K562 (cell line): ENCODE results near the gene BAG2. TPM values are rescaled to one million over a fixed set of nuclear protein-coding genes. Genes with fewer than 3 reads are reported as not detected.

ENCODE experiments used
- ATAC-seq: fragments of 200-7000 bp; cut with Tn5 transposase; 3 replicates; pipeline ENCODE4 v1.9.1; 2020; ENCODE audit warnings: moderate library complexity
- BruUV-seq: library from RNA; stranded (reverse); fragments of 400-500 nt; replicated peaks from 2 replicates; lab custom pipeline; 2021; lab: Mats Ljungman, UMichigan
- CTCF ChIA-PET: fragments of 300-600 bp; formaldehyde crosslinking; extraction: SDS; loops from one replicate; lab custom pipeline; 2021; ENCODE audit warnings: low intra/inter-chr PET ratio; lab: Yijun Ruan, JAX
- POLR2A ChIA-PET: fragments of 300-600, 350-650 bp; sonication (Branson Sonifier 250); formaldehyde crosslinking; extraction: SDS; loops from one replicate; lab custom pipeline; 2021; ENCODE audit warnings: antibody characterized with exemption, inconsistent platforms; lab: Yijun Ruan, JAX
- DNase-seq, 4 experiments: peaks; one replicate each; pipeline versions ENCODE4 v3.0.0 to v3.0.0-alpha.2; 2011 to 2018; ENCODE audit warnings: low spot score in 3 of 4, mixed read lengths in 3 of 4; ENCODE audit errors: extremely low read depth in 1 of 4
- FAIRE-seq: peaks from 2 replicates; lab custom pipeline; 2011; peaks lifted over from hg19 to GRCh38; lab: Jason Lieb, UNC
- H2AFZ ChIP-seq: 2 replicates; pipeline ENCODE4 v1.6.0; 2011; ENCODE audit warnings: low read depth, low read length, control low read depth, inconsistent platforms
- H3K27ac ChIP-seq: fragments of 200-600 bp; 3 replicates; pipeline ENCODE4 v1.8.0; 2011; ENCODE audit warnings: low read depth, mild to moderate bottlenecking, control low read depth, inconsistent platforms, low read length, moderate library complexity, mixed read lengths; ENCODE audit errors: extremely low read depth
- H3K27me3 ChIP-seq, 2 experiments: fragments of 300-600 bp in 1 of 2; 2 replicates in 1 of 2; 3 replicates in 1 of 2; pipeline versions ENCODE4 v1.6.0 to v1.8.0; 2011; ENCODE audit warnings: inconsistent platforms in 2 of 2, low read length in 2 of 2, mild to moderate bottlenecking in 1 of 2, mixed read lengths in 1 of 2, moderate library complexity in 1 of 2; ENCODE audit not compliant: control insufficient read depth in 2 of 2, insufficient read depth in 2 of 2
- H3K36me3 ChIP-seq: fragments of 300-600 bp; 3 replicates; pipeline ENCODE4 v1.8.0; 2011; ENCODE audit warnings: mild to moderate bottlenecking, low read length, inconsistent platforms; ENCODE audit not compliant: control insufficient read depth, insufficient read depth
- H3K4me1 ChIP-seq, 2 experiments: fragments of 200-600 bp in 1 of 2; replicated peaks in 1 of 2; 2 replicates in 1 of 2; 3 replicates in 1 of 2; pipeline versions ENCODE4 v1.5.1 to v1.8.0; 2011; ENCODE audit warnings: inconsistent platforms in 2 of 2, low read length in 2 of 2, mild to moderate bottlenecking in 1 of 2, mixed read lengths in 1 of 2, moderate library complexity in 1 of 2; ENCODE audit not compliant: control insufficient read depth in 2 of 2, insufficient read depth in 2 of 2
- H3K4me2 ChIP-seq: 2 replicates; pipeline ENCODE4 v1.6.1; 2011; ENCODE audit warnings: low read length, control low read depth, inconsistent platforms, mixed read lengths; ENCODE audit not compliant: insufficient read depth
- H3K4me3 ChIP-seq: fragments of 200-600 bp; sonication (generic), shearing (Covaris generic); 2 replicates; pipeline ENCODE4 v1.5.1; 2016; ENCODE audit warnings: control low read depth, inconsistent platforms
- H3K79me2 ChIP-seq: fragments of 200-600 bp; 3 replicates; pipeline ENCODE4 v1.8.0; 2011; ENCODE audit warnings: low read length, inconsistent platforms; ENCODE audit not compliant: control insufficient read depth, insufficient read depth
- H3K9ac ChIP-seq, 2 experiments: 2 replicates each; pipeline versions ENCODE4 v1.6.0 to v1.6.1; 2011; ENCODE audit warnings: low read depth in 2 of 2, low read length in 2 of 2, control low read depth in 1 of 2, inconsistent platforms in 1 of 2, mild to moderate bottlenecking in 1 of 2, mixed read lengths in 1 of 2; ENCODE audit not compliant: insufficient read depth in 1 of 2
- H3K9me1 ChIP-seq: one replicate; pipeline ENCODE4 v1.6.0; 2011; ENCODE audit warnings: inconsistent platforms, mild to moderate bottlenecking, low read length, moderate library complexity; ENCODE audit not compliant: control insufficient read depth, insufficient read depth
- H3K9me3 ChIP-seq: replicated peaks from 2 replicates; pipeline ENCODE4 v1.5.1; 2011; ENCODE audit warnings: low read depth, low read length, inconsistent platforms; ENCODE audit not compliant: control insufficient read depth, insufficient read depth
- H4K20me1 ChIP-seq: replicated peaks from 2 replicates; pipeline ENCODE4 v1.6.1; 2011; ENCODE audit warnings: low read length, inconsistent platforms, mixed read lengths; ENCODE audit not compliant: control insufficient read depth, insufficient read depth
- ARID2 ChIP-seq: fragments of 450-650 bp; IDR thresholded peaks from 2 replicates; pipeline ENCODE4 v1.6.1; 2017; ENCODE audit warnings: antibody characterized with exemption, mild to moderate bottlenecking
- CC2D1A ChIP-seq: fragments of 450-650 bp; IDR thresholded peaks from 2 replicates; pipeline ENCODE4 v1.6.1; 2017; ENCODE audit warnings: mild to moderate bottlenecking
- DIDO1 ChIP-seq: fragments of 450-650 bp; IDR thresholded peaks from 2 replicates; pipeline ENCODE4 v1.6.1; 2016; ENCODE audit warnings: low read depth, missing biosample characterization, missing genetic modification characterization
- E2F6 ChIP-seq, 2 experiments: IDR thresholded peaks; 2 replicates each; pipeline ENCODE4 v1.6.1; 2011; ENCODE audit warnings: borderline replicate concordance in 1 of 2, control low read depth in 1 of 2, low read depth in 1 of 2, low read length in 1 of 2, mild to moderate bottlenecking in 1 of 2, mixed read lengths in 1 of 2, moderate library complexity in 1 of 2; ENCODE audit not compliant: insufficient read depth in 1 of 2, insufficient read length in 1 of 2, poor library complexity in 1 of 2, severe bottlenecking in 1 of 2; ENCODE audit errors: extremely low read depth in 1 of 2
- EGR1 ChIP-seq: fragments of 450-650 bp; conservative IDR thresholded peaks from 2 replicates; pipeline ENCODE4 v1.6.1; 2017; ENCODE audit warnings: mild to moderate bottlenecking
- GTF2A2 ChIP-seq: IDR thresholded peaks from 2 replicates; pipeline ENCODE4 v1.6.1; 2016; ENCODE audit warnings: mild to moderate bottlenecking, missing genetic modification characterization, missing compliant biosample characterization
- MECOM ChIP-seq: fragments of 250-450 bp; sonication (Bioruptor Pico); IDR thresholded peaks from 2 replicates; pipeline ENCODE4 v1.8.0; 2022; ENCODE audit warnings: inconsistent platforms
- MTA3 ChIP-seq: fragments of 450-650 bp; formaldehyde crosslinking; IDR thresholded peaks from 2 replicates; pipeline ENCODE4 v1.6.1; 2017; ENCODE audit warnings: mild to moderate bottlenecking, borderline replicate concordance
- NCOA2 ChIP-seq, 2 experiments: fragments of 450-650 bp; IDR thresholded peaks; 2 replicates each; pipeline ENCODE4 v1.6.1; 2018; ENCODE audit warnings: mild to moderate bottlenecking in 2 of 2, moderate library complexity in 1 of 2; ENCODE audit not compliant: partially characterized antibody in 2 of 2
- RBM22 ChIP-seq: fragments of 200-400 bp; formaldehyde crosslinking; IDR thresholded peaks from 2 replicates; pipeline ENCODE4 v1.6.1; 2018; ENCODE audit warnings: low read length, low read depth; ENCODE audit not compliant: poor library complexity, severe bottlenecking
- RBM34 ChIP-seq: fragments of 200-400 bp; formaldehyde crosslinking; IDR thresholded peaks from 2 replicates; pipeline ENCODE4 v1.6.1; 2018; ENCODE audit warnings: low read length, borderline replicate concordance; ENCODE audit not compliant: insufficient read depth
- SPI1 ChIP-seq: IDR thresholded peaks from 2 replicates; pipeline ENCODE4 v1.6.1; 2011; ENCODE audit warnings: low read depth, low read length, control low read depth, borderline replicate concordance
- ZC3H8 ChIP-seq: fragments of 450-650 bp; IDR thresholded peaks from 2 replicates; pipeline ENCODE4 v1.6.1; 2017
- ZFPM2 ChIP-seq: fragments of 250-450 bp; sonication (Bioruptor Pico); IDR thresholded peaks from 2 replicates; pipeline ENCODE4 v1.5.1; 2022; ENCODE audit warnings: mild to moderate bottlenecking
- ZNF133 ChIP-seq: fragments of 250-450 bp; sonication (Bioruptor Pico); IDR thresholded peaks from 2 replicates; pipeline ENCODE4 v1.4.0; 2020; ENCODE audit warnings: mild to moderate bottlenecking
- ZNF143 ChIP-seq: sonication (generic); formaldehyde crosslinking; IDR thresholded peaks from 2 replicates; pipeline ENCODE4 v1.9.0; 2022; ENCODE audit warnings: mild to moderate bottlenecking, missing genetic modification reagents
- ZNF184 ChIP-seq: sonication (generic); formaldehyde crosslinking; IDR thresholded peaks from 2 replicates; pipeline ENCODE4 v1.5.0; 2020; ENCODE audit warnings: missing genetic modification reagents
- ZNF280A ChIP-seq: fragments of 450-650 bp; IDR thresholded peaks from 2 replicates; pipeline ENCODE4 v1.6.1; 2018; ENCODE audit warnings: mild to moderate bottlenecking, low read depth; ENCODE audit not compliant: partially characterized antibody
- WGBS: fragments of 100-300 bp; shearing (Covaris generic); methylation state at CpG from one replicate; pipeline ENCODE4 v1.1.6; 2016; ENCODE audit warnings: low coverage, mixed read lengths; ENCODE audit not compliant: insufficient coverage; ENCODE audit errors: missing lambda C conversion rate; 5-methylcytosine and 5-hydroxymethylcytosine counted together
- in situ Hi-C: fragments of 300-500 bp; cut with MboI; formaldehyde crosslinking; loops from 4 replicates; pipeline ENCODE4 v1.15.0; 2018; ENCODE audit warnings: inconsistent platforms, mixed read lengths
- intact Hi-C: fragments of 100-400 bp; cut with micrococcal nuclease; formaldehyde crosslinking; loops from 2 replicates; pipeline ENCODE4 v1.14.2; 2022
- polyA plus RNA-seq, 8 experiments: library from polyadenylated mRNA; depleted of rRNA in 4 of 8; stranded (reverse) in 5 of 8; unstranded in 3 of 8; fragments of >200 nt; fragmentation: Nextera tagmentation in 2 of 8; fragmentation: Illumina TruSeq in 1 of 8; extraction: Ambion mirVana in 2 of 8; extraction: Trizol in 1 of 8; gene quantifications; 2 replicates each; pipeline versions ENCODE4 v1.2.1 to v1.2.3, GENCODE V29; 2011 to 2014; ENCODE audit warnings: inconsistent platforms in 1 of 8, missing spikeins in 1 of 8
- total RNA-seq, 7 experiments: library from RNA; depleted of rRNA in 6 of 7; stranded (reverse); fragments of >200 nt in 6 of 7; fragmentation: Illumina TruSeq in 2 of 7; extraction: Trizol in 2 of 7; gene quantifications; 2 replicates each; pipeline versions ENCODE4 v1.2.1 to v1.2.3, GENCODE V29; 2011 to 2021; ENCODE audit warnings: low replicate concordance in 1 of 7

BAG2 gene
- total and polyA plus RNA-seq, 9 of the 15 experiments (the other 6 are each of a cell fraction or from before 2014, with no cell fraction given) = 12.8 to 20.7 (median 17.6) TPM

- Histone ChIP-seq H3K27ac (no peak overlapping the region), H3K4me3 (no peak overlapping the region), H3K36me3 (peaks cover 70% of the 10 kb centered on the region), H3K79me2 (no peaks in the 10 kb centered on the region), H3K9me1 (no peaks in the 10 kb centered on the region), H3K4me2 (no peak overlapping the region), H3K27me3 (no peaks in the 10 kb centered on the region), H2AFZ (no peak overlapping the region), H3K4me1 (no peaks in the 10 kb centered on the region), H3K9me3 (no peaks in the 10 kb centered on the region), H3K9ac (no peak overlapping the region)
- CTCF ChIA-PET = no interaction called here
- in situ Hi-C loops = no loop called here
- BruUV-seq = no TSS peak
- POLR2A ChIA-PET = no interaction called here
- intact Hi-C loops = no loop called here
- 92% methylated on average over 6 of the region's 11 CpGs for WGBS
- DNase-seq (no peak), FAIRE-seq (no peak)
- TF ChIP-seq MECOM (CRISPR knock-in tag) = no peak
- no peak for TF ChIP-seq ZNF143 (CRISPR knock-in tag)
- no peak for TF ChIP-seq RBM22
- no peak for TF ChIP-seq SPI1
- no peak for TF ChIP-seq ARID2
- TF ChIP-seq RBM34 = no peak
- TF ChIP-seq DIDO1 (tag) = no peak
- no peak for TF ChIP-seq E2F6 (IDR thresholded peaks at IDR 0.05; ENCODE audit: borderline replicate concordance in 1 of 2, extremely low read depth in 1 of 2, insufficient read depth in 1 of 2, insufficient read length in 1 of 2, low read depth in 1 of 2, low read length in 1 of 2, poor library complexity in 1 of 2, severe bottlenecking in 1 of 2)
- TF ChIP-seq ZNF133 (CRISPR knock-in tag) = no peak
- TF ChIP-seq ZNF280A = no peak
- TF ChIP-seq CC2D1A = no peak
- no peak for TF ChIP-seq MTA3
- no peak for TF ChIP-seq NCOA2 (IDR thresholded peaks at IDR 0.05; ENCODE audit: partially characterized antibody in 2 of 2)
- no peak for TF ChIP-seq ZFPM2
- TF ChIP-seq GTF2A2 = no peak
- no peak for TF ChIP-seq EGR1
- no peak for TF ChIP-seq ZNF184 (CRISPR knock-in tag)
- TF ChIP-seq ZC3H8 = no peak
- TF ChIP-seq, all 486 proteins: peak for 0
- no peak for ATAC-seq
- no peaks in the 10 kb centered on the region for H4K20me1 ChIP-seq
These were observed 34.1 kb upstream of the BAG2 start for GRCh38 chr6:57138026-57138425.
